Stimulated activated CD4-positive, alpha-beta T cell treated with anti-CD3 and anti-CD28 coated beads, TNF-alpha, amount 100 ng/mL, for 48 hours (primary cell): ENCODE data around the gene CD58.
"Not testable (repeated sequence)": the region's sequence is repeated elsewhere in the genome, so short reads cannot be mapped to it uniquely, and the experiment has no call there.

Experiments
- DNase-seq, 3 donors: peaks; one replicate each; pipeline ENCODE4 v3.0.0-alpha.2; 2020; ENCODE audit warnings: low read depth in 3 of 3

The CD58 gene

GRCh38 chr1:116569776-116570357 lies 959 bp downstream of the CD58 start:
- DNase-seq: peak in 1 of 3 donors; percentile 41

GRCh38 chr1:116569381-116569670 lies 1.5 kb downstream of the CD58 start:
- no peak for DNase-seq

DNA sequence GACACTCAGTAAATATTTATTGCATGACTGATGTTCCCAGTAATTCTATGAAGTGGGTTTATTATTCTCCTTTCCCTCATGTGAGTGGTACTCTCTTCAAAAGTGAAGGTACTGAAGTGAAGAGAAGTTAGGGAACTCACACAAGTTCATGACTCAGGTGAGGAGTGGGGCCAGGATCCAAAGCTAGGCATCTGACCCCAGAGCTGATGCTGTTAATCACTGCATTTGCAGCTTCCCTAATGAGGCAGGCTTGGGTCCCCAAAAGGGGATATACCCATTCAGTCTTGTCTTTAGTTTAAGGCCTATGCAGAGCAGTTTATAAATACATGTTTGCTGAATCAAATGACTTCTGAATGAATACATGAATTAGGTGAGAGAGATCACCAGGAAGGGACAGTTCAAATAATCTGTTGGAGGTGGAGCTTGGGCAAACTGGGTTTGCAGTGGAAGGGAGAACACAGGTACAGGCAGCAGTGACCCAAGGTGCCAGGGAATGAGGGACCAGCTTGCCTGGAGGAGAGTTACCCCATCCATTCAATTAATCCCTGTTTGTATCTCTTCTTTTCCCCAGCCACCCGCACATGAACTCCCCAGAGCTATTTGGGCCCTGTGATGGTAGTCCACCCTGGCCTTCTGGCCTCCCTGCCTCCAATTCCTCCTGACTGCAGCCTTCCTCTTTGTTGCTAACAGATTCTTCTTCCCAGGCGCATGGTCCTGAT lies 2.0 kb downstream of the CD58 start:
- no peak for DNase-seq

- DNase-seq: no peak
Observed at GRCh38 chr1:116567790-116568661, 2.8 kb downstream of the CD58 start.

DNA sequence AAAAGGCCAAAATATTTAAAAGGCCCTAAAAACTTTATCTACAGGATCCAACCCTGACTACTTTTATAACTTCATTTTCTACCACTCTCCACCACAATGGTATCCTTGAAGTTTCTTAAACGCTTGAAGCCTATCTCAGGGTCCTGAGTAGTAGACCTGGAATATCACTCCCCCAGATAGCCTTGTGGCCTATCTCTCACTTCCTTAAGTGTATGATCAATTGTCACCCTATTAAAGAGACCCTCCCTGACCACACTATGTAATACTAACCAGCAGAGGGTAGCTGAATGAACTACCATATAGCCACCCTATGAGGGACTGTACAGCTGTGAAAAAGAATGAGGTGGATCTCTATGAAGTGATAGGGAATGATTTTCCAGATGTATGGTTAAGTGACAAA lies 5.6 kb downstream of the CD58 start:
- no peak for DNase-seq

DNA sequence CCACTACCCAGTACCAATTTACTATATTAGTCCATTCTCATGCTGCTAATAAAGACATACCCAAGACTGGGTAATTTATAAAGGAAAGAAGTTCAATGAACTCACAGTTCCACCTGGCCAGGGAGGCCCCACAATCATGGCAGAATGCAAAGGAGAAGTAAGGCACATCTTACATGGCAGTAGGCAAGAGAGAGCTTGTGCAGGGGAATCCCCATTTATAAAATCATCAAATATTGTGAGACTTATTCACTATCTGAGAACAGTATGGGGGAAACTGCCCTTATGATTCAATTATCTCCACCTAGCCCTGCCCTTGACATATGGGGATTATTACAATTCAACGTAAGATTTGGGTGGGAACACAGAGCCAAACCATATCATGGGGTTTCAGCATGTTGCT lies 6.4 kb downstream of the CD58 start:
- DNase-seq: no peak

- not testable (repeated sequence) for DNase-seq
Observed at GRCh38 chr1:116562465-116562864, 8.4 kb downstream of the CD58 start.

DNA sequence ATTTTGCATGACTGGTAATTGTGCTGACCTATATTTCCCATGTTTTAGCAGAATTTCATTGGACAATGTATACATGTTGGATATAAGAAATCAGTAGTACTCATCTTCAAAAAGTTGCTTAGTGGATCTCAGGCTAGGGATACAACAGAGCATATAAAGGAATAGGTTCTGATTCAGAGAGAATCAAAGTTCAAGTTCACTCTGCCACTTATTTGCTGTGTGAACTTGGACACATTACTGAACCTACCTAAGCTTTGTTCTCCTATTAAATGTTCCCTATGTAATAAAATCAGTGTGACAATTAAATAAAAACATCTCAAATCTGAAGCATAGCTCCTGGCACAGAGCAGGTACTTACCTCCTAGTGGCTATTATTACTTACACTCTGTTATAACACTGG lies 9.3 kb downstream of the CD58 start:
- DNase-seq: no peak

- no peak for DNase-seq
Observed at GRCh38 chr1:116560704-116561490, 9.9 kb downstream of the CD58 start.

DNA sequence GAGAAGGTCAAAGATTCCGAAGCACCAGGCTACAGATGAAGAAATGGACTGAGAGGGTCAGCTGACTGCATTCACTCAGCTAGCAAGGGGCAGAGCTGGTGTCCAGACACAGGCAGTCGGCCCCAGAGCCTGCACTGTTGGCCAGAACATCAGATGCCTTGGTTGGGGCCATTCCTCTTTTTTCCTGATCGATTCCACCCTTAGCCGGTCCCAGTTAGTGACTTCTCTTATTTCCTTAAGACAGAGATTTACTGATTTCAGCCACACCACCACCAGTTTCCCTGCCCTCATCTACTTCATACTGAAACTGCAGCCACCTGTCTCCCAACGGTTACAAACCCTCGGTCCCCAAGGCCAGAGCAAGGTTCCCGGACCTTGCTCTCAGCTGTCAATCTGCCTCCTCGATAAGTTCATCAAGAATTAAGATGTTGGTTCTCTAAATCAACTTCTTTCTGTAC lies 11.5 kb downstream of the CD58 start:
- DNase-seq: no peak

- no peak for DNase-seq
Observed at GRCh38 chr1:116558571-116558970, 12.3 kb downstream of the CD58 start.

- no peak for DNase-seq
Observed at GRCh38 chr1:116558140-116558549, 12.7 kb downstream of the CD58 start.

- no peak for DNase-seq
Observed at GRCh38 chr1:116557323-116557878, 13.4 kb downstream of the CD58 start.

- peak; percentile 59 to 80 (median 64) for DNase-seq
Observed at GRCh38 chr1:116556289-116557006, 14.4 kb downstream of the CD58 start.

DNA sequence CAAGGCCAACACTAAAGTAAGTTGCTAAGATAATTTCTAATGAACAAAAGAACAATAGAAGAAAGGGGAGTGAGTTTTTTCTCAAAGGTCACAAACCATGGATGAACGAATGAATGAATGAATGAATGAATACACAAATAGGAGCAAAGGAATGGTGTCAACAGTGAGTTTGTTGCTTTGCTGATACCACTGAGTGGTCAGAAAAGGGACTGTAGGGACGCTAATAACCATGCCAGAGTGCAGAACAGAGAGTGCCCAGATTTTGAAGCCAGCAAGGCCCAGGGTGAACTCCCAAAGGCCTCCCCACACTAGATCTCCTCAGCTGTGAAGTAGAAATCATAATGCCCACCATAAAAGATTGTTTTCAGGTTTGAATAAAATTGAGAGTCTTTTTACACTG lies 15.9 kb downstream of the CD58 start:
- DNase-seq: no peak

- DNase-seq: no peak
Observed at GRCh38 chr1:116553386-116554115, 17.3 kb downstream of the CD58 start.

- no peak for DNase-seq
Observed at GRCh38 chr1:116546354-116546977, 24.4 kb downstream of the CD58 start.

- no peak for DNase-seq
Observed at GRCh38 chr1:116545359-116545705, 25.5 kb downstream of the CD58 start.

- DNase-seq: no peak
Observed at GRCh38 chr1:116544588-116545358, 26.1 kb downstream of the CD58 start.
